Measurements from ENCODE around the gene EVPL.
"Not testable (repeated sequence)": the region's sequence is repeated elsewhere in the genome, so short reads cannot be mapped to it uniquely, and the experiment has no call there.

EVPL gene

DNA sequence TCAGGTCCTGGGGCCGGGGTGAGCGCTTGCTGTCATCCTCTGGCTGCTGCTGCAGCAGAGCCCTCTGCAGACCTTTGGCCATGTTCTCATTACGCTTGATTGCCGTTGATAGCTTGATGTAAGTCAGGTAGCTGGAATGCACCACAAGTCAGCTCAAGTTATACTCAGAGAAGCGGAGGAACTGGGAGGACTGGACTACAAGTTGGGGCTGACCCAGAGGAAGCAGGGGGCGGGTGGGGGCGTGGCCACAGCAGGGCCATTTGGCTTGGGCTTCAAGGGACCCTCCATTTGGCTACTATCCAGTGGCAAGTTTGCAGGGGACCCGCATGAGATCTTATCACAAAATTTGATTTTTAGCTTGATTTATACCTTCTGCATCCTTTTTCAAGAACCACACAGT lies 19.0 kb upstream of the EVPL start:
- no peak for DNase-seq

DNA sequence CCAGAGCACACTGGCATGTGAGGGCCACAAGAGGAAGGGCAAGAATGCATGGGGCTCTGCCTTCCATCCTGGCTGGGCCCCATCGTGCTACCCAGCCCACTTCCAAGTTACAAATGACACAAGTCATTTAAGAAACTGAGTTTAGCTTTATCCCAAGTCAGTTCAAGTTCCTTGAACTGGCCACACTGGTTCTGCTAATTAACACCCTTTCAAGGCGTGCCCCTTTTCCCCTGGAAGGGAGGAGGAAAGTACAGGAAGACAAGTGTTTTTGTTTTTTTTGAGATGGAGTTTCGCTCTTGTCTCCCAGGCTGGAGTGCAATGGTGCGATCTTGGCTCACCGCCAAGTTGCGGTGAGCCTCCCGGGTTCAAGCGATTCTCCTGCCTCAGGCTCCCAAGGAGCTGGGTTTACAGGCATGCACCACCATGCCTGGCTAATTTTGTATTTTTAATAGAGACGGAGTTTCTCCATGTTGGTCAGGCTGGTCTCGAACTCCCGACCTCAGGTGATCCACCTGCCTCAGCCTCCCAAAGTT lies 17.4 kb upstream of the EVPL start:
- not testable (repeated sequence) for DNase-seq

DNA sequence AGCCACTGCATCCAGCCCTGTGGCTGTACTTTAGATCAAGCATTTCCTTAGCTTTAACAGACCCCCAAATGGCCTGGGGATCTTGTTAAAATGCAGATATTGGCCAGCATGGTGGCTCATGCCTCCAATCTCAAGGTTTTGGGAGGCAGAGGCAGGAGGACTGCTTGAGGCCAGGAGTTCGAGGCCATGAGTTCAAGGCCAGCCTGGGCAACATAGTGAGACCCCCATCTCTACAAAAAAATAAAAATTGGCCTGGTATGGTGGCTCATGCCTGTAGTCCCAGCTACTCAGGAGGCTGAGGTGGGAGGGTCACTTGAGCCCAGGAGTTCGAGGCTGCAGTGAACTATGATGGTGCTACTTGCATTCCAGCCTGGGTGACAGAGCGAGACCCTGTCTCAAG lies 15.8 kb upstream of the EVPL start:
- DNase-seq, result not testable (repeated sequence)

DNA sequence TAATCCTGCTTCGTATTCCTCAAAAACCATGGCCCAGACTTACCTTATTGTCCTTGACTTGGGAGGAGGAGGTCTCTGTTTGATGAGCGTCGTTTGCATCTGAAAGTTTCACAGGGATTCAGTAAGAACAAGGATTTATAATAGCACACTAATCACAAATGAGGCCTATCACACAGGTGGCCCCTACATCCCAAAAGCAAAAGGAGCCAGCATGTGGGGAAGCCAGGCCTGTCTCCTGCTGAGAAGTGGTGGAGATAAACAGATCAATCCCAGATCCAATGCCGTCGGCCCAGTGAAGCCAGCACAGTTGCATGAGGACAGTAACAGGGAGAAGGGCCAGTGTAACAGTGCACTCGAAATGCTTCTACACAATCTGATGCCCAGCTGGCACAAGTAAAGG lies 13.3 kb upstream of the EVPL start:
- no peak for DNase-seq

DNA sequence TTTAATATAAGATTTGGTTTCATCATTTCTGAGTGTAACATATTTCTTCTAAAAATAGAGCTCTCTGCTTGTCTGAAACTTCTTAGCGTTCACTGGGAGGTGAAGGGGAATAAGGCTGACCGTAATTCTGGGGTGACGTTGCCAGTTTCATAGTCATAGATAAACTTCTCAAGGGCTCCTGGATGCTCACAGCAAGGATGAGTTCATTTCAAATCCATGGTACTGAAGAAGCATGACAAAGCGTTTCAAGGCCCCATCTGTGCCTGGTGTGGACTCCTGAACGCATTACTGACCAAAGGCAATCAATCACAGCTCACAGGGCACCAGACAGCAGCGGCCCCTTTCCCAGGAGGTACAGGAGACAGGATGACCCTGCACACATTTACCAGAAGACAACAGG lies 12.0 kb upstream of the EVPL start:
- DNase-seq, result no peak

DNA sequence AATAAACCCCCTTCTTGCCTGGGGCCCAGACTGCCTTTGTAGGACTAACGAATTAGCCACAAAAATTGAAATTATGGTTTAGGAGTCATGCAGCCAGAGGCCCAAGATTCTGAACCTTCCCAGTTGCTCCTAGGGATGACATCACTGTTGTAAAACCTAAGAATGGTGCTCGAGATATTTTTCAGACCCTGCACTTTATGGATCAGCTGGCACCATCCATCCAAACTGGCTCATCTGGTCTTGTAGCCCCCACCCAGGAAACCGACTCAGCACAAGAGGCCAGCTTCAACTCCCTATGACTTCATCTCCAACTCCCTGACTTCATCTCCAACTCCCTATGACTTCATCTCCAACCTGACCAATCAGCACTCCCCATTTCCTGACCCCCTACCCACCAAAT lies 10.9 kb upstream of the EVPL start:
- no peak for DNase-seq

DNA sequence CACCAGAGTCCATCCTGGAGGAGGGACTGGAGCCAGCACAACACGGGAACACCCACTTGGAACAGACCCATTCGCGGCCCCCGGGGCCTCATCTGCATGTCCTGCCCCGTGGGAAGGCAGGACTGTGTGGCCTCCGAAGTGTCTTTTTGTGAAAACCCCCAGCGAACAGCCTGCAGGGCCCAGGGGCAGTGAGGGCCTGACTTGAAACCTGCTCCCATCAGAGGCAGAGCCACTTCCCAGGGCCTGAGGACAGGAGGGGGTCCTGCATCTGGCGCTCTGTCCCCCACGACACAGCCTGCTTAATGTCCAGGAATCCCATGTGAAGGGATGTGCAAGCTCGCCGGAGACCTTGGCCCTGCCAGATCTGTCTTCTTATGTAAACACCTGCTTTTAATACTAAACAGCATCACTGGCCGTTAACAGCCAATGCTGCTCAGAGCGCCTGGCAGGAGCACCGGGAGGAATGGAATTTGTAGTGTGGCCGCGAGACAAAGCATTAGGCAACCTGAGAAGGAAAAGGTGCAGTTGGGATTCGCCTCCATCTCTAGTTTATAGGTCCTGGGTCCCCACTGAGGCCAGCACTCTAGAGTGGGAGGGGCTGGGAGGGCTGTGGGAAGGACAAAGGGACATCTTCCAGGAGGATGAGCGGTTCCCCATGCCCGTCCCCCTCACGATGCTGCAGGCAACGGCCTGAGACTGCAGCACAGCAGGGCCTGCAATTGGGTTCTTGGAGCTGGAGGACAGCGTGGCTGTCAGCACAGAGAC lies 9.6 kb upstream of the EVPL start:
- no peak for DNase-seq

DNA sequence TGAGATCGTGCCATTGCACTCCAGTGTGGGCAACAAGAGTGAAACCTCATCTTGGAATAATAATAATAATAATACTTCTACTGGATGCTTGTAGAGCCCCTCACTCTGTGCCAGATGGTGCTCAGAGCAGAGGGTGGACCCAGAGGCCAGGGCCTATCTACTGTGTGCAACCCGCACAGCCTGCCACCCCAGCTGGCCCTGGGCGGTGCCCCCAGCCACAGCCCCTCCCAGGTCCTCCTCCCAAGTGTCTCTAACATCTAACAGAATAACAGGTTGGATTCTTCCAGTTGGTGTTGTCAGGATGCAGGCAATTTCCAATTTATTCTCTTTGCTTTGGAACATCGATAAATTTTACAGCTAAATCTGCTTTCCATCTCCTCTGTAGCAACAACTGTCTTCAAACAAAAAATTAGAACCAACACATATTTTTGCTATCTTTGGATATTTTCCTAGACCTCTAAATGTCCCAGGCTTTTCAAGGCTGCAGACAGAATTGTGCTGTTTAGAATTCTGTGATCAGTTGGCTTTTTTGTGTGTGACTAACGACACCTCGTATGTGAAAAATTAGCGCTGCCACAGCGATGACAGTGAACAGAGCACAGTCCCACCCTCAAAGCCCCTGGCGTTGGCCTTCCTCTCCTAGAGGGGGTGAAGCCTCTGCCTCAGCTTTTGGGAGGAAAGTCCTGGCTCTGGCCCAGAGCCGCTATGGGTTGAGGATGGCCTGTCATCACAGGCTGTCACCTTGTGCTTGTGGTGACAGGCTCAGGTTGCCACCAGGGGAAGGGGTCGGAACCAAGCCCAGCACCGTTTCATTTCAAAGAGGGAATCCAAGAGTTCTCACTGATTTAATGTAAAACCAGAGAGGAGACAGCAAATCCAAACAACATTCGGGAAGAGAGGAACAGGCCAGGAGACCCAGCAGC lies 7.6 kb upstream of the EVPL start:
- DNase-seq, result no peak

DNA sequence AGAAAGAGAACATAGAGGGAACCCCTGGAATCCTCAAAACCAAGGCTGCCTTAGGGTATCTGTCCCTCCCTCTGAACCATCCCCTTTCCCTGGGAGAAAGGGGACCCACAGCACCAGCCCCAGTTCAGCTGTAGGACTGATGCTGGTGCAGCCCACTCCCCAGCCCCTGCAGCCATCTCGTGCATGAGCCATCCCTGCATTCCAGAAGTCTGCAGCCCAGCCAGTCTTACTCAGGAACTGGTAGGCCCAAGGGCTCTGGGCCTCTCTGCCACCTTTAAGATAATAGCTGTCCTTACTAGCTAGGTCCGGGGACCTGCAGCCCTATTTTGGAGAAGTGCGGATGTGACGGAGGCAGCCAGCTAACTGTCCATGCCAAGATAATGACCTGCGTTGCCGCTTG lies 6.0 kb upstream of the EVPL start:
- DNase-seq, result no peak

DNA sequence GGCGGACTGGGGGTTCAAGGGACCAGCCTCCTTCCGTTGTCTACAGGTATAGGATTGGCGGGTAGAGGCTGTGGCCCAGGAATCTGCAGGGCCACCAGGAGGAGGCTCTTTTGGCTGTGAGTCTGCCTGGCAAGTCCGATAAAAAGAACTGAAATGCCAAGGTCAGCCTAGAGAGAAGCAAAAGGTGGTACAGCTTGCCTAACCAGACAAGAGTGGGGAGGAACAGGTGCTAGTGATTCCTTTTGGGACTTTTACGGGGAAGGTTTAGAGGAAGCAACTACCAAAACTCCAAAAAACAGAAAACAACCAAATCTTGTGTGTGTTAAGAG lies 5.6 kb upstream of the EVPL start:
- no peak for DNase-seq

DNA sequence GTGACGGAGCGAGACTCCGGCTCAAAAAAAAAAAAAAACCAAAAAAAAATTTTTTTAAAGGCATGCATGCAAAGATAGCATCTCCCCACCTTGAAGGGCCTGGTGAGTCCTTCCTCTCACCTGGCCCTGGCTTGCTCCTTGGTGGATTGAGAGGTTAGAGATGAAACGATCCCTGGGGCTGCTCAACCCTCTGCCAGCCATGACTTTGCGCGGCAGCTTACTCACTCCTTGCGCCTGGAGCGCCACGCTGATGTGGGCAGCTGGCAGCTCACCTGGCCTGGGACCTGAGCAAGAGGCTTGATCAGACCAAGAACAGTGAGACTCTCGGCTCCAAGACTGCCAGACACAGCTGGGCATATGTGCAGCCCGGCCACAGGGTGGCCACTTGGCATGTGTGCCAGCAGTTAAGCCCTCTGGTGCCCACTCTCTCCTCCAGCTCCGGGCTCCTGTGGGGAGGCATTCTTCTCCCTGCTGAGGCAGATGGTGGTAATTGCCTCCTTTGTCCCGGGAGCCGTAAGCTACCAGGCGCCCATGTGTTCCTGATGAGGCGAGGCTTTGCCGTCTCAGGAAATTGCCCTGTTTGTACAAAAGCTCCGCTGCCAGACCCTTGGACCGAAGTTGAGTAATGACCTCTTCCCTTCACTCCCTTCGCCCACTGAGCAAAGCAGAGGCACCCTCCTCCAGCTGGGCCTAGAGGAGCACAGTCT lies 5.1 kb upstream of the EVPL start:
- DNase-seq, result peak; percentile 18

DNA sequence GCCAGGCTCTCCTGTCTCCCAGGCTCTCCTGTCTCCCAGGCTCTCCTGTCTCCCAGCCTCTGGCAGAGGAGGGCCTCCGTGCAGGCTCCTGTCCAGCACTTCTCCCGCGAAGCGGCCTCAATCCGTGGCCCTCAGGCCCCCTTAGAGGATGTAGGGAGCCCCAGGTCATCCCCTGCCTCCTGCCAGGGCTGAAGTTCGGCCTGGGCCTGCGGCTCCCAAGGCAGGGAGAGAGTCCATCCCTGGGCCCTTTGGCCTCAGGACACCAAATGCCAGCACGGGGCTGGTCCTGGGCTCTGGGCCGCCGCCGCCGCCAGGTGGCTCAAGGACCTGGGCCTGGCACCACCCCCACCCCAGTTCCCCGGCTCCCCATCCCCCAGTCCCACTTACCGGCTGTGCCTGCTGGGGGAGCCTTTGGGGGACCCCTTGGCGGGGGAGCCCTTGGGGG lies 370 bp downstream of the EVPL start:
- DNase-seq, result no peak

DNA sequence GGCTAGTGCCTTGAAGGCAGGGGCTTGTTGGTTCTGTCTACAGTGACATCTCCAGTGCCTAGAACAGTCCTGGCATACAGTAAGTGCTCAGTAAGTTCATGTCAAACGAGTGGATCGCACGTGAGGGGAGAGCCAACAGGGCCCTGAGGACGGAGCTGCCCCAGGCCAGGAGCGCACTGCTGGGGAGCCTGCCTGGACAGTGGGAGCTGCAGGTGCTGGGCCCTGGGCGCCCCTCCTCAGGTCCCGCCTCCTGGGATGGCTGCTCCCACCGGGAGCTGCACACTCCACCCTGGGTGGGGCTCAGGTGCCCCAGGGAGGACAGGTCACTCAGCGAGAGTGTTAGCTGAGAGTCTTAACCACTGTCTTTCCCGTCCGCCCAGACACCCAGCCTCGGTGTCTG lies 1.8 kb downstream of the EVPL start:
- DNase-seq, result no peak

DNA sequence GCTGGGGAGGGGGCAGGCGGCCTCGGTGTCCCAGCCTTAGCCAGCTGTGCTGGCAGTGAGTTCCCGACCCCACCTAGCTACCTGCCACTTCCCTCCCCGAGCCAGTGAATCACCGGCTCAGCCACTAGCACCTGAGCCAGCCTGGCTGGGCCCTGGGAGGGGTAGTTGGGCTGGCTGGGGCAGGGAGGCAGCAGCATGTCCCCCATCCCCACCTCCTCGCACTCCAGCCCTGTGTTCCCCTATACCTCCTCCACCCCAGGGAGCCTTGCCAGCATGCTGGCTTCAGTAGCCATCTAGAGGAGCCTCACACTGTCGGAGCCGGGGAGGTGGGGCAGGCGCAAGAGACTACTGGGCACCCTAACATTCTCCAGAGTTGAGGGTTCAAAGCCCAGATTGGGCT lies 2.8 kb downstream of the EVPL start:
- DNase-seq, result no peak

DNA sequence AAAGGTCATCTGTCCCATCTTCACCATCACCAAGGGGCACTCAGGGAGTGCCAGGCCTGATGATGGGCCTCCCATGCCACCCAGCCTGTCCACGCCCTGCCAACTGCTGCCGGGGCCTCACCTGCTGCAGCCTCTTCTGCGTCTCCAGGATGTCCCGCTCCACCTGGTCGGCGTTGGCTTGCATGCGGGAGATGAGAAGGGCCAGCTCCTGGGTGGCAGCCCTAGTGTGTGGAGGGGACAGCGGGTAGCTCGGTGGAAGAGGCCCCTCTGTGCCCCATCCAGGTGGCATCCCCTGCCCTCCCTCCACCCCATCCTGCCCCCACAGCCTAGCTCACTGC lies 3.2 kb downstream of the EVPL start:
- DNase-seq, result no peak

DNA sequence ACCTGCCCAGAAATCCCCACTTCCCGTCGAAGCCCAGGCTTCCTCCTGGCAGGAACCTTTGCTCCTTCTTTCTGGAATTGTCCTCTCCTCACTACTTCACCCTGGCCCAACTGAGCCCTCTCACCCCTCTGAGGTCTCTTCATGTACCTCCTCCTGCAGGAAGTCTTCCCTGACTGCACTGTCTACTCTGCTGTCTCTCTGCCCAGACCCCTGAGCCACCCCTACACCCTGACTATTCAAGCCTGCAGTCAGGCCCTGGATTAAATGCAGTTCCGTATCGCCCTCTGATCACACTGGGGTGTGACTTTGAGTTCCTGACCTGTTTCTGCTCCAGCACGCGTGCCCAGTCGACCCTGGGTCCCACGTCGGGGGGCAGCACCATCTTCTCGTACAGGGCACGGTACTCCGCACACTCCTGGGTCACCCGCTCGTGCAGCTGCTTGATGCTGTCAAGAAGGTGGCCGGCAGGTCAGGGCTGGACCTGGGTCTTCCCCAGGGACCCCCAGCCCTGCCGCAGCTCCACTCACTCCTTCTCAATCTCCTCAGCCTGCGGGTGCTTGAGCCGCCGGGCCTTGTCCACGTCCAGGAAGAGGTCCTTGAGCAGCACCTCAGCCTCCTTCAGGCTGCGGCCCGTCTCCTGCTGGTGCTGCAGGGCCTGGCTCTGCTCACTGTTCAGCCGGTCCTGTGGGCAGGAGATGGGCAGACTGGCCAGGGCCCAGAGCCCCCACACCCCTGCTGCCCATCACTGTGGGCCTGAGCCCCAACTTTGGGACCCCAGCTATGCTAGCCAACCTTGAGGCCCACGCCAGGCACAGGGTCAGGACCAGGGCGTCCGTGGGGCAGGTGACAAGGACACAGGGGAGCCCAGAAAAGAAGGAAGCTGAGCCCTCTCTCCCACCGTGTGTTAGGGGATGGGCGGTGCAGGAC lies 3.9 kb downstream of the EVPL start:
- DNase-seq, result no peak

DNA sequence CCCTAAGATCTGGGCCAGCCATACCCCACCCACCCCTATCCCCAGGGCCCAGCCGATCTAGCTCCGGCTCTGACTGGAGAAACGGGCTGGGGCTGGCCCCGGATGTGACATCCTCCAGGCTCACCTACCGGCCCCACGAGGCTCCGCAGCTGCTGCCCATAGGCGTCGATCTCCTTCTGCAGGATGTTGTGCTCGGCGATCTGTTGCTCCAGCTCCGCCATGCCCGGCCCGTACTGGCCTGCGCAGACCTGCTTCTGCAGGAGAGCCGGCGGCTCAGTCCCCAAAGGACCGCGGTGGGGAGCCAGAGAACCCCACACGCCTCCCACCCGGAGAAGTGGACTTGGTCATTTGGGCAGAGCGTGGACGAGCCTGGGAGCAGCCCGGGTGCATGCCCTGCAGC lies 4.8 kb downstream of the EVPL start:
- DNase-seq, result no peak

DNA sequence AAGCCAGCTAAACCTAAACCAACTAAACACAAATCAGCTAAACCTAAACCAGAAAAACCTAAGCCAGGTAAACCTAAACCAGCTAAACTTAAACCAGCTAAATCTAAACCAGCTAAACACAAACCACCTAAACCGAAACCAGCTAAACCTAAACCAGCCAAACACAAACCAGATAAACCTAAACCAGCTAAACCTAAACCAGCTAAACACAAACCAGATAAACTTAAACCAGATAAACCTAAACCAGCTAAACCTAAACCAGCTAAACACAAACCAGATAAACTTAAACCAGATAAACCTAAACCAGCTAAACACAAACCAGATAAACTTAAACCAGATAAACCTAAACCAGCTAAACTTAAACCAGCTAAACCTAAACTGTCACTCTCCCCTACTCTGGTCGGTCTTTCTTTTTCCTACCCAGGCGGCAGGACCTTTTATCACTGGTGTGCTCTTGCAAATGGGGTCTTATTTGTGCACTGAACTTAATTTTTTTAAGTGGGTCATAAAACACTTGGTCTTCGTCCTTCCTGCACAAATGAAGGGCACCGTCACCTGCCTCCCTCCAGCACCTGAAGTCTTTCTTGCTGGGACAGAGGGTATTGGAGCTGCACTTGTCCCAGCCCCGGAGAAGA lies 7.2 kb downstream of the EVPL start:
- no peak for DNase-seq

DNA sequence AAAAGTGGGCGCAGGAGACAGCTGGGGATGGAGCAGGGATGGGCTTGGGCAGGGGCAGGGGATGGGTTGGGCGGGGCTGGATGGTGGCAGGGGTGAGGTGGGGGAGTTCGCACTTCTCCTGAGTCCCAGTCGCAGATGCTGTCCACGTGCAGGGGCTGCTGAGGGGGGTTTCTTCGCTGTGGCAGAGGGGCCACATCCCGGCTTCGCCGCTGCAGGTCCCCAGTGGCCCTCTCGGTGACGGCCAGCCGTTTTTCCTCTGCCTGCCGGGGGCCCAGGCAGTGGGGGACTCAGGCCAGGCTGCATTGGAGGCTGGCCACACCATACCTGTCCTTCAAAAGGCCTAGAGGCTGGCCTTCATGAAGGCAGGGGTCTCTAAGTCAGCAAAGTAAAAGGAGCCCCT lies 8.3 kb downstream of the EVPL start:
- DNase-seq, result no peak

DNA sequence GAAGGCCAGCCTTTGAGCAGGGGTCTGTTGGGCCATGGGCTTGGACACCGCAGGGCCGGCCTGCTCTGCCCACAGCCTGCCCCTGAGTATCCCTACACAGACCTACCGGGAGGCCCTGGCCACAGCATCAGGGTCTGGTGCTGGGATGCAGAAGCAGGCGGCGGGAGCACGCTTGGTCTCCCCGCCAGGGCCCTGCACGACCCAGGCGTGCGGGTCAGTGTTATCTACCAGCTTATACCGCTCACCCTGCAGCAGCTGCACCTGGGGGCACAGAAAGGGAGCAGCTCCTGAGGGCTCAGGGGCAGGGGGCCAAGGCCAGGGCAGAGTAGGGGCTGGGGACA lies 8.8 kb downstream of the EVPL start:
- no peak for DNase-seq

DNA sequence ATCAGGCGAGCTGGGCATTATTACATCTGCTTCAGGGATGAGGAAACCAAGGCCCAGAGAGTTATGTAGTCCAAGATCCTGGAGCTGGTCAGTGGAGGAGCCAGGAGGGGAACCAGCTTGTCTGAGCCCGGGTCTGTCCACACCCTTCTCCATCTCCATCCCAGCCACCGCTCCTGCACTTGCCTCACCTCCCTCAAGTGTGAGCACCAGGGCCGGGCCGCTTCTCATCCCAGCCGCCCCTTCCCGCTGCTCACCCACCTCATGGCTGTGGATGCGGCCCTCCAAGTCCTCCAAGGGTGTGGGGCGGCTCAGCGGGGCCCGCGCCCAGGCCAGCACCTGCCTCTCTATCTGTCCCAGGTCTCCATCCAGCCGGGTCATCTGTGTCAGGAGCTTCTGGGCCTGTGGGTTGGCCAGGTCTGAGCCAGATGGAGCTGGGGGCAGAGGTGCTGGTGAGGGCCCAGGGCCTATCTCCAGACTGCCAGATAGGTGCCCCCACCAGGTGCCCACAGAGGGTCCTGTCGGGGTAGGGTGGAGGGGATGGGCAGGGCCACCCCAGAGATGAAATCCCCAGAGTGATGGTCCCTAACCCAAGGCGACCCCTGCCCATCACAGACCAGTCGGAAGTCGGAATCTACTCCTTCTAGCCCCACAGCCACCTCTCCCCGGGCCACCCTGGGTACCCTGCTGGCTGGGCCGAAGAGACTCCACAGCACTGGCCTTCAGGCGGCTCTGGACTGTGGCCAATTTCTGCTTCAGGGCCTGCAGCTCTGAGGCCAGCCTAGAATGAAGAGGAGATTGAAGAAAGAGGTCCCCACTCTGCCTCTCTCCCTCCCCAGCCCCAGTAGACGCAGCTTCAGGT lies 9.4 kb downstream of the EVPL start:
- no peak for DNase-seq

Data from NCI-H1436 (cell line).